GM18511 (cell line): ENCODE measurements around the gene CDKL5.
"Not testable (repeated sequence)": the region's sequence is repeated elsewhere in the genome, so short reads cannot be mapped to it uniquely, and the experiment has no call there.

Experiments
- ATAC-seq: cut with Tn5 transposase; IDR thresholded peaks from one replicate; pipeline ENCODE4 v1.9.1; 2021; ENCODE audit warnings: mild to moderate bottlenecking, moderate library complexity; ENCODE audit not compliant: unreplicated experiment

CDKL5 gene

DNA sequence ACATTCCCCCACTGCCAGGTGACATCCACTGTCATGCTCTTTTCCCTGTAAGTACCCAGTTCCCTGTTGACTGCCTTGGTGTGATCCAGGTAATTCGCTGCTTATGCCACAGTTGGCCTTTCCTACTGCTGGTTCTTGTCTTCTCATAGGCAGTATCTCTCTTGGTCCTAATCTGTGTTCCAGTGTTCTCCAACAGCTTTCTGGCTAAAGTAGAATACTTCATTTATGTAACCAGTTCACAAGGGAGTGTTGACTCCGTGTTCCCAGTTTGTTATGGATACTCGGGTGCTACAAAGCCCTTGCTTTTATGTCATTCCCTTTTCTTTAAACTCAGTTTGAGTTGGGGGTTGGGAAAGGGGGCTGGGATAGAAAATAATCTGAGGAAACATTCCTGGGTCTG, 148.1 kb downstream of the CDKL5 start:
- no peak for ATAC-seq

GRCh38 chrX:18574591-18574990, 149.2 kb downstream of the CDKL5 start:
- no peak for ATAC-seq

DNA sequence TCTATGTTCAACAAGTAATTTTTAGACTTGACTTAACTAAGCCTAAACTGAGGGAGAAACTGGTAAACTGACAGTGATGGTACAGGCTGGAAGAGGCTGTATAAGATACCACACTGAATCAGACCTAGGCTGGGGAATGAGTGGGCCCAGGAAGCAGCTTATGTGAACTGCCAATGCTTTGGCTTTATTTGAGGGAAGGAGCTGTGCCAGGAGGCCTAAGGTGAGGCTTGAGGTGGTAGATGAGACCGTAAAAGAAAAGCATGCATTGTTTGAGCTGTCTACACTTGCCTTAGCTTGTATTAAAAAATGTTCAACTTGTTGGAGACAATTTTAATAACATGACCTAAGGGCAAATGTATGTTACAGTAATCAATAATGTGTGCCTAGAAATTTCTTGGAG, 150.3 kb downstream of the CDKL5 start:
- no peak for ATAC-seq

GRCh38 chrX:18577400-18577799, 152.0 kb downstream of the CDKL5 start:
- no peak for ATAC-seq

DNA sequence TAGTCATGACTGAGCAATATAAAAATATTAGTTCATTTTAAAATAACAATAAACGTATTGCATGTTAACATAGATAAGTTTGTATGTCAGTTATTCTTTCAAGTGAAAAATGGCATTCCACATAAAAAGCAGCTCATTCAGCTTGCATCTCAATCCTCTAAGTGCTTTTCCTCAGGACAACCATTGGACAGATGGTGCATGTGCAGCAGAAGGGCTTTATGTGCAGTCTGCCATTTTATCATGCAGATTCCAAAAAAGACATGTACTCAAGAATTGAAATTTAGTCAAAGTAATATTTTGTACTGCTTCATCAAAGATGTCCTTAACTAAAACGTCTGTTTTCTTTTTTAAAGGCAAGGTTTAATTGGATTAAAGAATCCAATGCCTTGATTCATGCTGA, 153.1 kb downstream of the CDKL5 start:
- no peak for ATAC-seq

DNA sequence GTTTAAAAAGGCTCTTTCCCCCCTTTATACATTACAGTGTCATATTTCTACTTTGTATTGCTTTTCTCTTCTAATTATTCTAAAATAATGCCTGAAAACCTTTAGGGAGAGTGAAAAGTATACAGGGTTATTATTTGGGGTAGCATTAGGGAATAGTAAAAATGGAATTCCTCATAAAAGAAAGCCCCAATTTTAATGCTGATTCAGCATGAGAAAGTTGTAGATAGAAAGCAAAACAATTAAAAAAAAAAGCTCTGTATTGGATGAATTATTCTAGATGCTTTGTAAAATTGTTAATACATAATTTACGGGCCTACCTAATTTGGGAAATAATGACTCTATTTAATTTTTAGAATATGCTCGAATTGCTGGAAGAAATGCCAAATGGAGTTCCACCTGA, 154.1 kb downstream of the CDKL5 start:
- no peak for ATAC-seq

DNA sequence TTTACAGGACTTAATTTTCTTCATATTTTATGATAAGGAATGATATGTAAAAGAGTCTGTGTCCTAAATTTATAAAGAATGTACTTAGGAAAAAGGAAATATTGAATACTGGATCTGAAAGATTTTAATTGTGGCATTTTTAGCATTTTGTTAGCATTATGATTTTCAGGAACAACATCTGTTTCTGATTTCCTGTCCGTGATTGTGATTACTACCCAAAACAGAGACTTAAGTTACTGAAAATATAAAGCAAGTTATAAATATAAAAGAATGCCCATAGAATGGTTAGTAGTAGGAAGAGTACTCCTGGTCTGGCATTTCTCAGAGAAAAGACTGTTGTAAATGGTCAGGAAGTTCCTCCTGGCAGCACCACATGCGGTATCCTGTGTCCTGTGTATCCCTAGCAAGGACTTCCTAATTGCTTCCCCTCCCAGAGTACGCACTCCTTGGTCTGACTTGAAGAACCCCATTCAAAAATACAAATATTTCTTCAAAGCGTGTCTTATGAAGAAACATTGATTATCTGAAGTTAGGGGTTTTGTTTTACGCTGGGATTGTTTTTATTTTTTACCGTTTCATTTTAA, 157.6 kb downstream of the CDKL5 start:
- ATAC-seq = no peak

DNA sequence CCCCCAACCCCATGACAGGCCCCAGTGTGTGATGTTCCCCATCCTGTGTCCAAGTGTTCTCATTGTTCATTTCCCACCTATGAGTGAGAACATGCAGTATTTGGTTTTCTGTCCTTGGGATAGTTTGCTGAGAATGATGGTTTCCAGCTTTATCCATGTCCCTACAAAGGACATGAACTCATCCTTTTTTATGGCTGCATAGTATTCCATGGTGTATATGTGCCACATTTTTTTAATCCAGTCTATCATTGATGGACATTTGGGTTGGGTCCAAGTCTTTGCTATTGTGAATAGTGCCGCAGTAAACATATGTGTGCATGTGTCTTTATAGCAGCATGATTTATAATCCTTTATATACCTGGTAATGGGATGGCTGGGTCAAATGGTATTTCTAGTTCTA, 163.9 kb downstream of the CDKL5 start:
- ATAC-seq = not testable (repeated sequence)

DNA sequence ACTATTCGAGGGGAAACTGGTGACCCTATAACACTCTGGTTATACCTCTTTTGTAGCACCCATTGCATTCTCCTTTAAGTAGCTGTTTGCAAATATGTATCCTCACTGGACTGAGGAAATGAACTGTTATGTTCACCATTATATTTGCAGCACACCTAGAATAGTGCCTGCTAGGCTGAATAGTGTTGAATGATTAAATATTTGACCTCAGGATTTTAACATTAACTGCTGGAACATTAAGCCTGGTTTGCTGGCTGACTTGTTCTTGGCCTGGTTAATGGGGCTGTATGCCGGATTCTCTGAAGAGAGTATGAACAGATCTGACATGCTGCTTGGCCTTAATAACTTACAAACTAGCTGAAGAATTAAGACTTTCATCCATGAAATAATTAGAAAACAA, 166.4 kb downstream of the CDKL5 start:
- ATAC-seq = no peak

DNA sequence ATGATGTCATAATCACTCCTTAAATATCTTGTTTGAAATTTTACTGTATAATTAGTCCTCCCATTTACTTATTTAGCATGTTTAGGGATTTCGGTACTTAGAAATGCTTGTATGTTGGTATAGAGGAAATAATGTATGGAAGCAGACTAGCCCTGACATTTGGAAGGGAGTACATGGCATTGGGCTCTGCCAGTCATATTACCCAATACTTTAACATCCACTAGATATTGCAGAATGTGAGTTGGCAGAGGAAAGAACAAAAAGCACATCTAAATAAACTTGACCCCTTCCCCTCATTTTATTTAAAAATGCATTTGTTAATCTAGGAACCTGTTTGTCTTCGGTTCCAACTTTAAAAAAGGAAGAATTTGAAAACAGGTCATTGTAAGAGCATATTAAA, 168.7 kb downstream of the CDKL5 start:
- ATAC-seq = no peak

DNA sequence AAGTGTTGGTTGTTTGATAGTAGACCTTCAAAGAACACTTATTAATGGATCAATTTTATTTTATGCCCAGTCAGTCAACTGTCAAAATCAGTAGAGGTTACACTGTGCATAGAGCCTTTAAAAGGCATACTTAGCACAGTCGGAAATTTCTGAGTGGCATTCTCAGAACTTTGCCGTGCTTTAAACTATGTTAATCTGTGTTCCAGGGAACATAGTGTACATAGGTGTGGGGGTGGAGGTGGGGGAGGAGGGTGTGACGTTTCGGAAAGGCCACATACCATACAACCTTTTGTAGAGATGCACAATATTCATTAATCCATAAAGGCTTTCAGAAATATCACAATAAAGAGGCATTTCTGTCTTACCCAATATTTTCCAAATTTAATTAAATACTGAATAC, 170.7 kb downstream of the CDKL5 start:
- ATAC-seq = no peak

GRCh38 chrX:18598413-18598812, 173.0 kb downstream of the CDKL5 start:
- ATAC-seq = no peak

DNA sequence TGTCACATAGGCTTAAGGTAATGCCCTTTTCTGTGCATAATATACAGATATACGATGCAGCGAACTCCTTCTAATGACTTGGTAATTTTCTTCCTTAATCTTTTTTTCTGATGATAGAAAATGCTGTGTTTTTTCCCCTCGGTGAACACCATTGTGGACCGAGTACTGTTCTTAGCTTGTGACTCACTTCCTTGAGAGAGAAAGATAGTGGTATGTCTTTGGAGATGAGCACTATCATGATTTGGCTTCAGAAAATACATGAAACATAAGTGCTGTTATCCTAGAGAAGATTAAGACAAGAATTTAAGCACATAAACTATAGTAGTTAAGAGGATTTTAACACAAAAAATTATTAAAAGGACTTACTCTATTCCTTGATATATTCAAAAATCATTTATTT, 182.6 kb downstream of the CDKL5 start:
- ATAC-seq = no peak

GRCh38 chrX:18613930-18614639, 188.7 kb downstream of the CDKL5 start:
- no peak for ATAC-seq

DNA sequence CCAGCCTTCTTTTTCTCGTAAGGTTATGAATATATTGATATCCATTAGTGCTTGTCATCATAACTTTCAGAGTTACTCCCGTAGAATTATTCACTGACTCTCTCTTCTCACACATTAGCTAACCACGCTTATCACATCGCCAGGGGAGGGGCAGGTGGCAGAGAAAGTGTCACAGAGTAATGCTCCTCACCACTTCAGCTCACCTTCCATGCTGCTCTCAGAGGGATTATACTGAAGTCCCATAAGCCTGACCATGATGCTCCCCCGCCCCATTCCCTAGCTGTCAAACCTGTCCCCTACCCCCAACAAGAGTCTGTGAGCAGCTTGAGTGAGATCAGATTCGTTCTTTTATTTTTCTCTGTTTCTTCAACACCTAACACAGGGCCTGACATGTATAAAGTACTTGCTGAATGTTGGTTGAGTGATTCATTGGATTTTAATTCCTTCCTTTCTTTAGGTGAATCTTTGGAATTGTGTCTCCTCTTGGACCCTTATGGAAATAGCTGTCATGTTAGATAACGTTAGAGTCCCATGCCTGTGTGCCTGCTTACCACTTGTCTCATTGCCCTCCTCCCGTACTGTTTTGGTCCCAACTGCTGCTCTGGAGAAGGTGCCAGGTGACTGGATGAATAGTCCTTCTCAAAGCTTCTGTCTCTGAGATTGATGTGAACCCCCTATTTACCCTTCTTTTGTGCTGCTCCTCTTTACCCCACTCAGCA, 191.4 kb downstream of the CDKL5 start:
- ATAC-seq = no peak

DNA sequence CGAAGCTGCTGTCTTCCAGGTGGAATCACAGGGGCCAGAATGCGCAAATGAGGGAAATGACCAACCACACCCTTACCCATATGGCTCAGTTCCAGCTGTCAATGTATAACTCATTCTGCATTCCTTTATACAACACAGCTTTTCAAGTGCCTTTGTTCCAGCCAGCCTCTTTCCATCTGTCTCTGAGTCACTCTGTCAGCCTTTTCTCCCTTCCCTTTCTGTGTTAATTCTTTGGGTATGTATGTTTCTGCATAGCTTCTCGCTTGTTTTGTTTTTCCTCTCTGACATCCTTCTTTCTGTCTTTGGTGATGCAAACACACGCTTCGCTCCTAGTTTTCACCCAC, 192.0 kb downstream of the CDKL5 start:
- ATAC-seq = no peak

DNA sequence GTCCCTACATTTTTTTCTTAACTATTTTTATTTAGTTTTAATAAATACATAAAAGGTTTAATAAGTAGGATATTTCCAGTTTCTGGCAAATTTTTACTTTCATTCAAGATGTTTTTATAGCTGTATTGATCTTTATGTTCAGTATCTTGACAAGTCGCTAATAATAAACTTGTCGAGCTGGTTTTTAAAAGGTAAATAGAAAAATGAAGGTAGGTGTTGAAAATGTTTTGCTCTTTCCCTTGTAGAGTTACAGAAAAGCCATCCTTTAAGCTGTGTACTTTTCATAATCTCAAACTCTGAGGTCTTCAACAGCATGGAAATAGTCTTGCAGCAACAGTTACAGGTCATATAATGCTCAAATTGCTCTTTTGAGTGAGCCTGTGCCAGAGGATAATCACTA, 193.9 kb downstream of the CDKL5 start:
- ATAC-seq = no peak

- ATAC-seq = no peak
These were observed 194.9 kb downstream of the CDKL5 start for GRCh38 chrX:18620349-18620748.

- ATAC-seq = no peak
These were observed 199.2 kb downstream of the CDKL5 start for GRCh38 chrX:18624599-18624998.

- ATAC-seq = no peak
These were observed 205.5 kb downstream of the CDKL5 start for GRCh38 chrX:18630934-18631333.

DNA sequence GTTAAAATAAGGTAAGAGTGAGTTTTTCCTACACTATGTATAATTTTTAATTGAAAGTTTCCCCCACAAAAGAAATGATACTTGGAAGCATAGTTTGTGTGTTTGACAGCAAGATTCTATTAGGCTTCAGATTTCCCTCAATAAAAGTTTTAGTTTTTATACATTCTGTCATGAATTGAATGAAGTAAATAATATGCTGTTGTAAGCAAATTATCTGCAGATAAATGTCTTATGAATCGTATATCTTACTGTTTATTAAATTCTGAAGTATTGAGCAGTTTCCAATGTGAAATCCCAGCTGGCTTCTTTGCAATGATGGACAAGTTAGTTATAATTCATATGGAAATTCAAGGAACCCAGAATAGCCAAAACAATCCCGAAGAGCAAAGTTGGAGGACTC, 213.0 kb downstream of the CDKL5 start:
- no peak for ATAC-seq

DNA sequence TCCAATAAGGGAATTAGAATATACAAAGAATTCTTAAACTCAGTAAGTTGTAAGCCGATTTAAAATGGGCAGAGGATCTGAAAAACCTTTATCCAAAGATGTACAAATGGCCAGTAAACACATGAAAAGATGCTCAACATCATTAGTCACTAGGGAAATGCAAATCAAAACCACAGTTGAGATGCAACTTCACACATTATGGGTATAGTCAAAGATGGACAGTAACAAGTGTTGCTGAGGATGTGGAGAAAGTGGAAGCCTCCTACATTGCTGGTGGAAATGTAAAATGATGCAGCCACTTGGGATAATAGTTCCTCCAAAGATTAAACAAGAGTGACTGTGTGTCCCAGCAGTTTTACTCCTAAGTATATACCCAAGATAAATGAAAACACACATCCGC, 213.9 kb downstream of the CDKL5 start:
- ATAC-seq = no peak
